Fibroblast of skin of right biceps (primary cell): ENCODE measurements around the gene RASSF8.
A peak's percentile ranks its signal among the peaks of the same experiment; 100 is the strongest.

Experiments
- DNase-seq: peaks from one replicate; pipeline ENCODE4 v3.0.0-alpha.2; 2013

The RASSF8 gene

GRCh38 chr12:25993901-25994651 is 35.6 kb downstream of the RASSF8 start:
- DNase-seq: peak; percentile 94

- DNase-seq: peak; percentile 45
These were observed 36.6 kb downstream of the RASSF8 start for GRCh38 chr12:25994901-25995625.

GRCh38 chr12:25995906-25996305 is 37.4 kb downstream of the RASSF8 start:
- peak; percentile 49 for DNase-seq

GRCh38 chr12:25996677-25997076 is 38.2 kb downstream of the RASSF8 start:
- no peak for DNase-seq

GRCh38 chr12:25997201-25997963 is 38.9 kb downstream of the RASSF8 start:
- DNase-seq: peak; percentile 97

- DNase-seq: no peak
These were observed 42.4 kb downstream of the RASSF8 start for GRCh38 chr12:26000898-26001297.

- no peak for DNase-seq
These were observed 43.0 kb downstream of the RASSF8 start for GRCh38 chr12:26001530-26001929.

- DNase-seq: no peak
These were observed 44.6 kb downstream of the RASSF8 start for GRCh38 chr12:26003065-26003464.

- DNase-seq: no peak
These were observed 49.1 kb downstream of the RASSF8 start for GRCh38 chr12:26007566-26007965.

- DNase-seq: no peak
These were observed 51.1 kb downstream of the RASSF8 start for GRCh38 chr12:26009593-26009992.

GRCh38 chr12:26010293-26010821 is 51.9 kb downstream of the RASSF8 start:
- DNase-seq: peak; percentile 67

- DNase-seq: peak; percentile 72
These were observed 52.6 kb downstream of the RASSF8 start for GRCh38 chr12:26011099-26011498.

GRCh38 chr12:26014085-26014484 is 55.6 kb downstream of the RASSF8 start:
- peak; percentile 36 for DNase-seq

- DNase-seq: no peak
These were observed 58.0 kb downstream of the RASSF8 start for GRCh38 chr12:26016516-26016915.

- peak; percentile 48 for DNase-seq
These were observed 59.2 kb downstream of the RASSF8 start for GRCh38 chr12:26017484-26018211.

- DNase-seq: peak; percentile 20
These were observed 60.4 kb downstream of the RASSF8 start for GRCh38 chr12:26018926-26019325.

GRCh38 chr12:26021534-26021933 is 63.1 kb downstream of the RASSF8 start:
- no peak for DNase-seq

- DNase-seq: no peak
These were observed 63.6 kb downstream of the RASSF8 start for GRCh38 chr12:26022043-26022442.

GRCh38 chr12:26026713-26027112 is 68.2 kb downstream of the RASSF8 start:
- DNase-seq: no peak

- DNase-seq: no peak
These were observed 68.9 kb downstream of the RASSF8 start for GRCh38 chr12:26027401-26027800.

GRCh38 chr12:26028953-26029735 is 70.7 kb downstream of the RASSF8 start:
- DNase-seq: peak; percentile 53

GRCh38 chr12:26029736-26030022 is 71.2 kb downstream of the RASSF8 start:
- DNase-seq: no peak
